PC-3 (cell line): ENCODE data around the gene ZDHHC12. TPM values are rescaled to one million over a fixed set of nuclear protein-coding genes. Genes with fewer than 3 reads are reported as not detected.

Experiments used
- ATAC-seq: fragments of 200-7000 bp; cut with Tn5 transposase; 2 replicates; pipeline ENCODE4 v1.9.1; 2020; ENCODE audit warnings: mild to moderate bottlenecking, moderate library complexity
- BruUV-seq: library from RNA; stranded (reverse); fragments of 400-500 nt; replicated peaks from 2 replicates; lab custom pipeline; 2021; lab: Mats Ljungman, UMichigan
- CTCF ChIA-PET: fragments of 300-600 bp; sonication (Branson Sonifier 250); formaldehyde crosslinking; loops from one replicate; lab custom pipeline; 2022; ENCODE audit warnings: antibody characterized with exemption; lab: Charles Lee
- POLR2A ChIA-PET: fragments of 300-600 bp; sonication (Branson Sonifier 250); formaldehyde crosslinking; loops from one replicate; lab custom pipeline; 2022; ENCODE audit warnings: antibody characterized with exemption; ENCODE audit not compliant: unreplicated experiment; lab: Charles Lee
- DNase-seq: peaks from one replicate; pipeline ENCODE4 v3.0.0-alpha.2; 2015
- H2AFZ ChIP-seq: fragments of 300-600 bp; sonication (generic); 2 replicates; pipeline ENCODE4 v1.6.0; 2016; ENCODE audit warnings: antibody characterized with exemption, low read length
- H3F3A ChIP-seq: fragments of 300-600 bp; sonication (generic); one replicate; pipeline ENCODE4 v1.6.0; 2017; ENCODE audit warnings: antibody characterized with exemption, low read length, control low read depth, mild to moderate bottlenecking; ENCODE audit not compliant: unreplicated experiment
- H3K27ac ChIP-seq: fragments of 300-600 bp; sonication (generic); 2 replicates; pipeline ENCODE4 v1.5.1; 2016; ENCODE audit warnings: mild to moderate bottlenecking, low read length
- H3K27me3 ChIP-seq: fragments of 300-600 bp; sonication (generic); 2 replicates; pipeline ENCODE4 v1.6.1; 2016; ENCODE audit warnings: low read length, mixed read lengths
- H3K36me3 ChIP-seq: fragments of 300-600 bp; sonication (generic); 2 replicates; pipeline ENCODE4 v1.6.1; 2016; ENCODE audit warnings: low read depth, mixed run types, low read length, mixed read lengths
- H3K4me1 ChIP-seq: fragments of 300-600 bp; sonication (generic); 2 replicates; pipeline ENCODE4 v1.5.1; 2016; ENCODE audit warnings: low read length; ENCODE audit not compliant: insufficient read depth
- H3K4me2 ChIP-seq: fragments of 300-600 bp; sonication (generic); 2 replicates; pipeline ENCODE4 v1.6.0; 2016; ENCODE audit warnings: low read length
- H3K4me3 ChIP-seq: fragments of 300-600 bp; sonication (generic); 2 replicates; pipeline ENCODE4 v1.5.1; 2016; ENCODE audit warnings: mild to moderate bottlenecking, low read length, mixed read lengths
- H3K79me2 ChIP-seq: fragments of 300-600 bp; sonication (generic); 2 replicates; pipeline ENCODE4 v1.6.1; 2017; ENCODE audit warnings: low read length, mixed read lengths
- H3K9ac ChIP-seq: fragments of 300-600 bp; sonication (generic); 2 replicates; pipeline ENCODE4 v1.6.0; 2016; ENCODE audit warnings: mild to moderate bottlenecking, low read length
- H3K9me2 ChIP-seq: fragments of 300-600 bp; sonication (generic); replicated peaks from 2 replicates; pipeline ENCODE4 v1.6.1; 2016; ENCODE audit warnings: mixed run types, low read length, mixed read lengths
- H3K9me3 ChIP-seq: fragments of 300-600 bp; sonication (generic); 2 replicates; pipeline ENCODE4 v1.6.1; 2016; ENCODE audit warnings: low read length, mixed read lengths
- H4K20me1 ChIP-seq: fragments of 300-600 bp; sonication (generic); 2 replicates; pipeline ENCODE4 v1.6.1; 2016; ENCODE audit warnings: low read length, mixed read lengths
- EZH2 ChIP-seq: fragments of 300-600 bp; sonication (generic); IDR thresholded peaks from one replicate; pipeline ENCODE4 v1.6.1; 2017; ENCODE audit warnings: antibody characterized with exemption, mild to moderate bottlenecking, low read length; ENCODE audit not compliant: unreplicated experiment
- EZH2phosphoT487 ChIP-seq: fragments of 300-600 bp; sonication (generic); IDR thresholded peaks from 2 replicates; pipeline ENCODE4 v1.6.1; 2018; ENCODE audit warnings: mild to moderate bottlenecking, antibody characterized with exemption, low read length, borderline replicate concordance
- intact Hi-C: fragments of 100-400 bp; cut with micrococcal nuclease; formaldehyde crosslinking; loops from 2 replicates; pipeline ENCODE4 v1.9.0; 2023
- total RNA-seq: library from RNA; depleted of rRNA; stranded (reverse); fragments of >200 nt; gene quantifications from 2 replicates; pipeline ENCODE4 v1.2.3, GENCODE V29; 2014
- TF ChIP-seq, protein P1 (sequence below): fragments of 300-600 bp; sonication (generic); conservative IDR thresholded peaks from 2 replicates; pipeline ENCODE4 v1.5.1; 2017; ENCODE audit warnings: antibody characterized with exemption, low read depth, mild to moderate bottlenecking, low read length

Gene ZDHHC12
- total RNA-seq, 1 experiment from 2014 or later, result 86.1 TPM

DNA sequence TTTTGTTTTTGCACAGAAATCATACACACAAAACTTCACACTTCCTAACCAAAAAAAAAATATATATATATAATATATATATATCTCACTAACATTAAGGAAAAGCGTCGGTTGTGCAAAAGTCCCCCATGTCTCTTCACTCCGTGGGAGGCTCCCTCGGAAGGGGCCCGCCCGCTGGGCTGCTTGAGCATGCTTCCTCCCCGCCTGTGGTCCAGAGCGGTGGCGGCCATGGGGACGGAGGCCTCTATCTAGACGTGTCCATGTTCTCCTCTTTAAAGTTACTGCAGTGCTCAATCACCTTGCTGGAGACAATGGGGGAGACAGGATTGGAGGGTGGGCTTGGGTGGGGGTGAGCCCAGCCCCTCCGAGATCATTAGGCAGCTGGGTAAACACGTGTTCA, 7.2 kb upstream of the ZDHHC12 start:
- H3K9me2 ChIP-seq, result no peaks in the 10 kb centered on the region
- H3F3A ChIP-seq, result no peaks in the 10 kb centered on the region
- no peaks in the 10 kb centered on the region for H3K36me3 ChIP-seq
- ATAC-seq (no peak), DNase-seq (no peak)
- H4K20me1 ChIP-seq, result no peaks in the 10 kb centered on the region
- H3K4me2 ChIP-seq, result no peak overlapping the region
- intact Hi-C loops, result no loop called here
- H3K9me3 ChIP-seq, result no peaks in the 10 kb centered on the region
- TF ChIP-seq EZH2phosphoT487 (no peak), EZH2 (no peak)
- TF ChIP-seq, protein P1, sequence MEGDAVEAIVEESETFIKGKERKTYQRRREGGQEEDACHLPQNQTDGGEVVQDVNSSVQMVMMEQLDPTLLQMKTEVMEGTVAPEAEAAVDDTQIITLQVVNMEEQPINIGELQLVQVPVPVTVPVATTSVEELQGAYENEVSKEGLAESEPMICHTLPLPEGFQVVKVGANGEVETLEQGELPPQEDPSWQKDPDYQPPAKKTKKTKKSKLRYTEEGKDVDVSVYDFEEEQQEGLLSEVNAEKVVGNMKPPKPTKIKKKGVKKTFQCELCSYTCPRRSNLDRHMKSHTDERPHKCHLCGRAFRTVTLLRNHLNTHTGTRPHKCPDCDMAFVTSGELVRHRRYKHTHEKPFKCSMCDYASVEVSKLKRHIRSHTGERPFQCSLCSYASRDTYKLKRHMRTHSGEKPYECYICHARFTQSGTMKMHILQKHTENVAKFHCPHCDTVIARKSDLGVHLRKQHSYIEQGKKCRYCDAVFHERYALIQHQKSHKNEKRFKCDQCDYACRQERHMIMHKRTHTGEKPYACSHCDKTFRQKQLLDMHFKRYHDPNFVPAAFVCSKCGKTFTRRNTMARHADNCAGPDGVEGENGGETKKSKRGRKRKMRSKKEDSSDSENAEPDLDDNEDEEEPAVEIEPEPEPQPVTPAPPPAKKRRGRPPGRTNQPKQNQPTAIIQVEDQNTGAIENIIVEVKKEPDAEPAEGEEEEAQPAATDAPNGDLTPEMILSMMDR, result no peak
- no peak overlapping the region for H3K27ac ChIP-seq
- no peak overlapping the region for H3K9ac ChIP-seq
- no peak overlapping the region for H2AFZ ChIP-seq
- no peaks in the 10 kb centered on the region for H3K27me3 ChIP-seq
- ChIA-PET POLR2A (no interaction called here), CTCF (no interaction called here)
- no peaks in the 10 kb centered on the region for H3K4me1 ChIP-seq
- H3K4me3 ChIP-seq, result no peak overlapping the region
- BruUV-seq, result no TSS peak
- H3K79me2 ChIP-seq, result no peaks in the 10 kb centered on the region

DNA sequence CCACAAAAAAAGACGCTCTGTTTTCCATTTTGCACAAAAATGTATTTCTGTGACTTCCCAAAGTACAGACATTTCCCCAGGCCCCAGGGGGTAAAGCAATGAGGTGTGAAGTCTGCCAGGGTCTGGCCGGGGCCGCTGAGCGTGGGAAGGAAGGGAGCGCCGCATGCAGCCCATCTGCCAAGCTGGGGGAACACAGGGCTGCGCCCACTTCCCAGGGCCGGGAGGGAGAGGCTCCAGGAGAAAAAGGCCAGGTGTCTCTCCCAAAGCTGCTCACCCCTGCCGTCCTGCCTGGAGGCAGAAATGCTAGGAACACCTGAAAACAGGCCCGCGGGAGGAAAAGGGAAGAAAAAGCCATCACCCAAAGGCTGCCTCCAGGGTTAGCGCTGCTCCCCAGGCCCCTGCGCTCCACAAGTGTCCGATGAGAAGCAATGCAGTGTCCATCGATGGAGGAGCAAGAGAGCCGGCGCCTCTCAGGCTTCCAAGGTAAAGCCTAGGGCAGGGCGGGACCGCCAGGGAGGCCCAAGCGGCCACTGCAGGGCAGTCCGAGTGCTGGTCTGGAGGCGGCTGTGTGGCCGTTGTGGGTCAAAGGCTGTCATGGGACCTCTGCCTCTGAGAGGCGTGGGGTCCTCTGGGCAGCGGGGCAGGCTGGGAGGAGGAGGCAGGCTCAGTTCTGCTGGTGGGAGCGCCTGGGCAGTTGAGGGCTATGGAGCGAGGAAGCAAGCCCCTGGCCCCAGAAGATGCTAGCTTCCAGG, 6.0 kb upstream of the ZDHHC12 start:
- POLR2A ChIA-PET, result no interaction called here
- Histone ChIP-seq H2AFZ (no peak overlapping the region), H4K20me1 (no peaks in the 10 kb centered on the region), H3F3A (no peaks in the 10 kb centered on the region), H3K4me3 (no peak overlapping the region), H3K27me3 (no peaks in the 10 kb centered on the region), H3K79me2 (no peaks in the 10 kb centered on the region), H3K4me1 (no peaks in the 10 kb centered on the region), H3K36me3 (no peaks in the 10 kb centered on the region), H3K9ac (no peak overlapping the region), H3K4me2 (no peak overlapping the region), H3K9me3 (no peaks in the 10 kb centered on the region), H3K9me2 (no peaks in the 10 kb centered on the region), H3K27ac (no peak overlapping the region)
- CTCF ChIA-PET, result no interaction called here
- no peak for DNase-seq
- TF ChIP-seq, protein P1, result no peak
- no peak for TF ChIP-seq EZH2
- TF ChIP-seq EZH2phosphoT487, result no peak
- intact Hi-C loops, result no loop called here
- no peak for ATAC-seq
- no TSS peak for BruUV-seq

DNA sequence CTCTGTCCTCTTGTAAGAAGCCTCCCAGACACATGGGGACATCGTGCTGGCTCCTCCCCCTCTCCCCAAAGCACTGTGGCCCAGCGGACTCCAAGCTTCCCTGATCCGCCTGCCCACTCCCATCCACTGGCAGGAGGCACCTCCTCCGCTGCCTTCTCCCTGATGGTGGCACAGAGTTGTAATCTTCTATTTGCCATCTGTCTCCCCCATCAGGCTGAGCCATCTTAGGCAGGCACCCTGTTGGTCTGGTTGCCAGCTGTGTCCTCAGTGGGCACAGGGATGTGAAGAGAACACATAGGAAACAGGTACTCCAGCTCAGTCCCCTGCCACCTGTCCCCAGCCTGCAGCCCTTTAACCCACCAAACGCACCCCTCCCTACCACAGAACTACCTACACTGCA, 5.4 kb upstream of the ZDHHC12 start:
- Histone ChIP-seq H3K4me1 (no peaks in the 10 kb centered on the region), H3K9me2 (no peaks in the 10 kb centered on the region), H3K4me3 (no peak overlapping the region), H3F3A (no peaks in the 10 kb centered on the region), H2AFZ (no peak overlapping the region), H3K36me3 (no peaks in the 10 kb centered on the region), H3K9me3 (no peaks in the 10 kb centered on the region), H4K20me1 (no peaks in the 10 kb centered on the region), H3K27me3 (no peaks in the 10 kb centered on the region), H3K4me2 (no peak overlapping the region), H3K27ac (no peak overlapping the region), H3K79me2 (no peaks in the 10 kb centered on the region), H3K9ac (no peak overlapping the region)
- ATAC-seq (no peak), DNase-seq (no peak)
- CTCF ChIA-PET, result no interaction called here
- POLR2A ChIA-PET, result no interaction called here
- BruUV-seq, result no TSS peak
- intact Hi-C loops, result no loop called here
- TF ChIP-seq EZH2, result no peak
- TF ChIP-seq, protein P1, result no peak
- no peak for TF ChIP-seq EZH2phosphoT487
